ENCODE data around the gene PTCH2. TPM values are rescaled to one million over a fixed set of nuclear protein-coding genes. Genes with fewer than 3 reads are reported as not detected.

PTCH2 gene
- total RNA-seq, 1 donor from 2014 or later, result not detected

- Histone ChIP-seq H3K4me3 (no peak overlapping the region), H3K4me1 (no peaks in the 10 kb centered on the region), H3K27me3 (no peaks in the 10 kb centered on the region), H3K9me3 (no peaks in the 10 kb centered on the region), H3K36me3 (no peaks in the 10 kb centered on the region), H3K27ac (no peak overlapping the region)
- DNase-seq (ENCODE audit: low spot score in 2 of 2), result no peak
- intact Hi-C loops (cut with DNase I), result no loop called here
- TF ChIP-seq CTCF (IDR thresholded peaks at IDR 0.05), result no peak
These were observed 12.2 kb downstream of the PTCH2 start for GRCh38 chr1:44830900-44831304.

GRCh38 chr1:44829506-44830384 is 13.3 kb downstream of the PTCH2 start:
- no peaks in the 10 kb centered on the region for H3K27me3 ChIP-seq
- no peak overlapping the region for H3K27ac ChIP-seq
- no peaks in the 10 kb centered on the region for H3K36me3 ChIP-seq
- no peak overlapping the region for H3K4me3 ChIP-seq
- no peaks in the 10 kb centered on the region for H3K9me3 ChIP-seq
- no peaks in the 10 kb centered on the region for H3K4me1 ChIP-seq
- DNase-seq (ENCODE audit: low spot score in 2 of 2), result no peak
- no peak for TF ChIP-seq CTCF (IDR thresholded peaks at IDR 0.05)
- intact Hi-C loops (cut with DNase I), result no loop called here

- intact Hi-C loops (cut with DNase I), result no loop called here
- H3K4me3 ChIP-seq, result no peak overlapping the region
- no peak overlapping the region for H3K27ac ChIP-seq
- H3K4me1 ChIP-seq, result no peaks in the 10 kb centered on the region
- H3K27me3 ChIP-seq, result no peaks in the 10 kb centered on the region
- no peak for DNase-seq (ENCODE audit: low spot score in 2 of 2)
- no peaks in the 10 kb centered on the region for H3K36me3 ChIP-seq
- TF ChIP-seq CTCF (IDR thresholded peaks at IDR 0.05), result no peak
- no peaks in the 10 kb centered on the region for H3K9me3 ChIP-seq
These were observed 14.1 kb downstream of the PTCH2 start for GRCh38 chr1:44828841-44829440.

DNA sequence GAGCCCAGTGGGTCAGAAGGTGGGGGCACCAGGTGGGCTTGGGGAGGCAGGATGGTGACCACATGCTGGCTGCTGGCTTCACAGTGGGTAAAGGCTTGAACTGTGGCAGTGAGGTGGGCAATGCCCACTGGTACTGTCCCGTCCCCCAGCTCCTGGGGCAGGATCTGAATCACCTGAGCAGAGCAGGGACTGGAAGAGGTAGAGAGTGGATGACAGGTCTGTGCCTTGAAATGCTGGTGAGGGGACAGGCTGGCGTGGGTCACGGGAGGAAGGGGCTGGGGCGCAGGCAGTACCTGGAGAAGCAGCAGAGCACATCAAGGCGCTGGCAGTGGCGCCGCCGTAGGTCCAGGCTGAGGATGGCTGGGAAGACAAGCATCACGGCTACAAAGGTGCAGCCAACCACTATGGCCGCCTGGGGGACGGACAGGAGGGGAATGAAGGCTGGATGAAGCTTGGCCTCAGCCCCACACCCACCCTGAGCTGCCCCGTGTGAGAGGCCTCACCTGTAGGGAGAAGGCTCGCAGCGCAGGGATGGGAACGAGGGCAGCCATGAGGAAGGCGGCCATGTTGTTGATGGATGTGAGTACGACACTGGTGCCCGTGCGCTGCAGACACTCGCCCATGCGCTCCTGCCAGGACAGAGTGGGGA is 14.9 kb downstream of the PTCH2 start:
- no peak for TF ChIP-seq CTCF (IDR thresholded peaks at IDR 0.05)
- H3K27ac ChIP-seq, result no peak overlapping the region
- no peaks in the 10 kb centered on the region for H3K9me3 ChIP-seq
- no peak overlapping the region for H3K4me3 ChIP-seq
- DNase-seq (ENCODE audit: low spot score in 2 of 2), result no peak
- H3K27me3 ChIP-seq, result no peaks in the 10 kb centered on the region
- no peaks in the 10 kb centered on the region for H3K36me3 ChIP-seq
- intact Hi-C loops (cut with DNase I), result no loop called here
- H3K4me1 ChIP-seq, result no peaks in the 10 kb centered on the region

- no peak overlapping the region for H3K27ac ChIP-seq
These were observed 15.7 kb downstream of the PTCH2 start for GRCh38 chr1:44827197-44828002.

More at GRCh38 chr1:44827197-44828002, 15.7 kb downstream of the PTCH2 start:
- no peaks in the 10 kb centered on the region for H3K4me1 ChIP-seq
- no peak for DNase-seq (ENCODE audit: low spot score in 2 of 2)
- no peaks in the 10 kb centered on the region for H3K9me3 ChIP-seq
- no peak for TF ChIP-seq CTCF (IDR thresholded peaks at IDR 0.05)
- no peaks in the 10 kb centered on the region for H3K27me3 ChIP-seq
- intact Hi-C loops (cut with DNase I), result no loop called here
- no peaks in the 10 kb centered on the region for H3K36me3 ChIP-seq
- H3K4me3 ChIP-seq, result no peak overlapping the region

All from ascending aorta (tissue), 2 donors.